GM12864 (cell line): ENCODE results near the gene PRKAR2B.

Experiments
- DNase-seq: peaks from one replicate; pipeline ENCODE4 v3.0.0-alpha.2; 2011; ENCODE audit warnings: low read depth
- H3K4me3 ChIP-seq: 2 replicates; pipeline ENCODE4 v1.5.1; 2011; ENCODE audit warnings: mild to moderate bottlenecking, low read depth, low read length, control low read depth
- CTCF ChIP-seq: IDR thresholded peaks from 2 replicates; pipeline ENCODE4 v1.5.1; 2011; ENCODE audit warnings: low read depth, mild to moderate bottlenecking, moderate library complexity, low read length, control low read depth, inconsistent platforms; ENCODE audit errors: missing control alignments

Gene PRKAR2B

GRCh38 chr7:107043491-107043890 lies 1.0 kb upstream of the PRKAR2B start:
- DNase-seq, result no peak
- no peak for TF ChIP-seq CTCF
- H3K4me3 ChIP-seq, result no peak overlapping the region

- peak overlapping the region; percentile 36 for H3K4me3 ChIP-seq
- TF ChIP-seq CTCF, result no peak
- DNase-seq, result no peak
These were observed 571 bp upstream of the PRKAR2B start for GRCh38 chr7:107043921-107044346.

- no peak for TF ChIP-seq CTCF
- DNase-seq, result no peak
These were observed 873 bp downstream of the PRKAR2B start for GRCh38 chr7:107045195-107045960.

GRCh38 chr7:107045980-107046379 lies 1.5 kb downstream of the PRKAR2B start:
- H3K4me3 ChIP-seq, result no peak overlapping the region
- no peak for DNase-seq
- TF ChIP-seq CTCF, result no peak

More at GRCh38 chr7:107045195-107045960, 873 bp downstream of the PRKAR2B start:
- peak overlapping the region; percentile 55 for H3K4me3 ChIP-seq

GRCh38 chr7:107046491-107047259 lies 2.2 kb downstream of the PRKAR2B start:
- no peak for DNase-seq
- no peak for TF ChIP-seq CTCF
- no peak overlapping the region for H3K4me3 ChIP-seq

- peak; percentile 48 for TF ChIP-seq CTCF
- DNase-seq, result no peak
These were observed 3.6 kb downstream of the PRKAR2B start for GRCh38 chr7:107047902-107048782.

More at GRCh38 chr7:107047902-107048782, 3.6 kb downstream of the PRKAR2B start:
- no peak overlapping the region for H3K4me3 ChIP-seq
